Left ventricle myocardium inferior (tissue), 1 donor: ENCODE data around the gene LRRN2. TPM values are rescaled to one million over a fixed set of nuclear protein-coding genes. Genes with fewer than 3 reads are reported as not detected.

Source experiments
- DNase-seq: peaks from one replicate; pipeline ENCODE4 v3.0.0-alpha.2; 2020
- H3K27ac ChIP-seq: fragments of 200-600 bp; replicated peaks from 2 replicates; pipeline ENCODE4 v1.8.0; 2021
- H3K27me3 ChIP-seq: fragments of 200-600 bp; 2 replicates; pipeline ENCODE4 v1.8.0; 2021; ENCODE audit warnings: low read depth
- H3K36me3 ChIP-seq: fragments of 200-600 bp; 2 replicates; pipeline ENCODE4 v1.8.0; 2021
- H3K4me1 ChIP-seq: fragments of 200-600 bp; 2 replicates; pipeline ENCODE4 v1.8.0; 2021
- H3K4me3 ChIP-seq: fragments of 200-600 bp; 2 replicates; pipeline ENCODE4 v1.8.0; 2021; ENCODE audit warnings: mild to moderate bottlenecking, moderate library complexity
- H3K9me3 ChIP-seq: fragments of 200-600 bp; replicated peaks from 2 replicates; pipeline ENCODE4 v1.8.0; 2021
- CTCF ChIP-seq: fragments of 200-600 bp; IDR thresholded peaks from 2 replicates; pipeline ENCODE4 v1.8.0; 2021; ENCODE audit warnings: antibody characterized with exemption, mild to moderate bottlenecking, borderline replicate concordance
- intact Hi-C: fragments of 100-400 bp; cut with micrococcal nuclease; formaldehyde crosslinking; loops from one replicate; pipeline ENCODE4 v1.11.0; 2022
- total RNA-seq: library from RNA; stranded (reverse); fragmentation: NEBNext Ultra II Directional; extraction: Animal tissue kit (Norgen Biotek cat#: 25700); gene quantifications from one replicate; pipeline ENCODE4 v1.2.1, GENCODE V29; 2021
- donor health status: DM: no; HTN: yes; CAD: no; lungs with severe emphysema.

Gene LRRN2
- total RNA-seq, 1 donor from 2014 or later, result 1.4 TPM

DNA sequence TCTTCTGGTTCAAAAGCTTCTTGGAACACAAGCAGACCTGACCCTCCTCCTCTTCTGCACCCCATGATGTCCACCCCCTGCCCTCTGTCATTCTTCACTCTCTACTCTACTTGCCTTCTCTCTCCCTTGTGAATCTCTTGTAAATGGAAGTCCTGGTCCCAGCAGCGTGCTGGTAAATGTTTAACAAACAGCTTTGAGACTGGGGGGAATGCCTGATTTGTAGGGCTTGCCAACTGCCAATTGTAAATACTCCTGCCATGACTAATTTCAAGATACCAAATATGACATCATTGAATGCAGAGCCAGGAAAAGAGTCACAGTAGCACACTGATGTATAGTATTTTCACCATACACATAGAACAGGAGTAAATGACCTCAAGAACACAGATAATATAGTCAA lies 40.9 kb upstream of the LRRN2 start:
- DNase-seq, result no peak
- intact Hi-C loops, result no loop called here
- TF ChIP-seq CTCF, result no peak
- peaks cover 98% of the 10 kb centered on the region for H3K27me3 ChIP-seq
- H3K4me1 ChIP-seq, result no peaks in the 10 kb centered on the region
- no peaks in the 10 kb centered on the region for H3K36me3 ChIP-seq
- no peak overlapping the region for H3K4me3 ChIP-seq
- no peak overlapping the region for H3K27ac ChIP-seq
- H3K9me3 ChIP-seq, result no peaks in the 10 kb centered on the region

- Histone ChIP-seq H3K27ac (no peak overlapping the region), H3K4me1 (no peaks in the 10 kb centered on the region), H3K9me3 (no peaks in the 10 kb centered on the region), H3K4me3 (no peak overlapping the region), H3K36me3 (no peaks in the 10 kb centered on the region), H3K27me3 (peaks cover 98% of the 10 kb centered on the region)
- intact Hi-C loops, result no loop called here
- no peak for DNase-seq
- TF ChIP-seq CTCF, result no peak
Measured at GRCh38 chr1:204725821-204726448, 40.4 kb upstream of the LRRN2 start.

GRCh38 chr1:204723131-204723787 lies 37.7 kb upstream of the LRRN2 start:
- Histone ChIP-seq H3K9me3 (peaks cover 5% of the 10 kb centered on the region), H3K36me3 (no peaks in the 10 kb centered on the region), H3K4me3 (no peak overlapping the region), H3K4me1 (no peaks in the 10 kb centered on the region), H3K27me3 (peaks cover 93% of the 10 kb centered on the region), H3K27ac (no peak overlapping the region)
- intact Hi-C loops, result no loop called here
- TF ChIP-seq CTCF, result no peak
- no peak for DNase-seq

GRCh38 chr1:204721373-204722055 lies 36.0 kb upstream of the LRRN2 start:
- Histone ChIP-seq H3K9me3 (peaks cover 5% of the 10 kb centered on the region), H3K27ac (no peak overlapping the region), H3K4me3 (no peak overlapping the region), H3K36me3 (no peaks in the 10 kb centered on the region), H3K27me3 (peaks cover 93% of the 10 kb centered on the region), H3K4me1 (no peaks in the 10 kb centered on the region)
- no peak for TF ChIP-seq CTCF
- intact Hi-C loops, result no loop called here
- DNase-seq, result no peak

DNA sequence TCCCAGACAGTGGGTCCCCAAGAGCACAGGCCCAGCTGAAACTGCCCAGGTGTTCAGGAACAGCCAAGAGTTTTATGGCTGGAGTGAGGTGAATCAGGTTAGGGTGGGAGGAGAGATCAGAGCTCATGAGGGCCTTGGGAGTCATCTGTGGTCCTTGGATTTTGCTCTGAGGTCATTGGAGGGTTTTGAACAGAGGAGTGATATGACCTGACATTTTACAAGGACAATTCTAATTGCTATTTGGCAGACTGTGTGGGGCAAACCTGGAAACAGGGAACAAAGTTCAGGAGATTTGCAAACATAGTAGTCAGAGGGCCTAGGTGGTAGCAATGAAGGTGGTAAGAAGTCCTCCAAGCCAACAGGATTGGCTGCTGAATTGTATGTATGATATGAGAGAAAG lies 31.1 kb upstream of the LRRN2 start:
- Histone ChIP-seq H3K4me1 (peaks cover 10% of the 10 kb centered on the region), H3K4me3 (no peak overlapping the region), H3K9me3 (peaks cover 5% of the 10 kb centered on the region), H3K27ac (no peak overlapping the region), H3K36me3 (no peaks in the 10 kb centered on the region), H3K27me3 (peaks cover 95% of the 10 kb centered on the region)
- no peak for TF ChIP-seq CTCF
- no peak for DNase-seq
- intact Hi-C loops, result no loop called here
